GM12878 (cell line): ENCODE data around the gene RAB44.

Source experiments
- CTCF ChIP-seq, 3 experiments: IDR thresholded peaks in 2 of 3; conservative IDR thresholded peaks in 1 of 3; 2 replicates each; pipeline ENCODE4 v1.5.1; 2011; ENCODE audit warnings: low read depth in 3 of 3, low read length in 3 of 3, mild to moderate bottlenecking in 3 of 3, control low read depth in 2 of 3, moderate library complexity in 2 of 3, inconsistent platforms in 1 of 3, mixed read lengths in 1 of 3; ENCODE audit not compliant: control insufficient read depth in 2 of 3, insufficient read depth in 1 of 3; ENCODE audit errors: extremely low read depth in 1 of 3
- EED ChIP-seq: sonication (generic); IDR thresholded peaks from 2 replicates; pipeline ENCODE4 v1.6.1; 2016; ENCODE audit warnings: antibody characterized with exemption, low read depth
- EP300 ChIP-seq, 2 experiments: fragments of 150-350 bp in 1 of 2; IDR thresholded peaks; 2 replicates each; pipeline ENCODE4 v1.6.1; 2011 to 2012; ENCODE audit warnings: low read depth in 2 of 2, low read length in 2 of 2, borderline replicate concordance in 1 of 2, improper control_type of control experiment in 1 of 2, inconsistent platforms in 1 of 2; ENCODE audit not compliant: control insufficient read depth in 1 of 2
- EZH2 ChIP-seq: IDR thresholded peaks from 2 replicates; pipeline ENCODE4 v1.6.1; 2012; ENCODE audit warnings: low read depth, mild to moderate bottlenecking, control low read depth, inconsistent platforms, low read length, borderline replicate concordance; ENCODE audit not compliant: control insufficient read depth
- FOS ChIP-seq: IDR thresholded peaks from 3 replicates; pipeline ENCODE4 v1.6.1; 2011; ENCODE audit warnings: borderline replicate concordance; ENCODE audit not compliant: insufficient read length; ENCODE audit errors: extremely low read depth
- GABPA ChIP-seq: IDR thresholded peaks from 2 replicates; pipeline ENCODE4 v1.6.1; 2014; ENCODE audit warnings: antibody characterized with exemption, low read depth, mild to moderate bottlenecking, inconsistent platforms
- HDAC6 ChIP-seq: fragments of 200-600 bp; sonication (generic); IDR thresholded peaks from one replicate; pipeline ENCODE4 v1.8.0; 2017; ENCODE audit warnings: antibody characterized with exemption; ENCODE audit not compliant: unreplicated experiment
- POLR2A ChIP-seq: IDR thresholded peaks from 2 replicates; pipeline ENCODE4 v1.6.1; 2011; ENCODE audit warnings: low read depth, mild to moderate bottlenecking, low read length
- POLR2AphosphoS5 ChIP-seq: IDR thresholded peaks from 2 replicates; pipeline ENCODE4 v1.6.1; 2011; ENCODE audit warnings: mild to moderate bottlenecking, low read length, inconsistent platforms
- TBL1XR1 ChIP-seq: IDR thresholded peaks from 2 replicates; pipeline ENCODE4 v1.6.1; 2012; ENCODE audit warnings: low read depth, low read length, improper control_type of control experiment
- ZNF687 ChIP-seq: fragments of 450-650 bp; IDR thresholded peaks from 2 replicates; pipeline ENCODE4 v1.6.1; 2017; ENCODE audit warnings: mild to moderate bottlenecking, moderate library complexity
- ZZZ3 ChIP-seq: IDR thresholded peaks from 2 replicates; pipeline ENCODE4 v1.6.1; 2011; ENCODE audit warnings: low read depth; ENCODE audit not compliant: control insufficient read depth, insufficient read length

- TF ChIP-seq EZH2 (no peak), HDAC6 (no peak), EP300 (IDR thresholded peaks at IDR 0.05; ENCODE audit: borderline replicate concordance in 1 of 2, control insufficient read depth in 1 of 2, low read depth in 2 of 2, low read length in 2 of 2) (no peak), EED (no peak), GABPA (no peak), POLR2AphosphoS5 (no peak), CTCF (IDR thresholded peaks at IDR 0.05 in 2 of 3, conservative IDR thresholded peaks at IDR 0.05 in 1 of 3; ENCODE audit: control insufficient read depth in 2 of 3, extremely low read depth in 1 of 3, insufficient read depth in 1 of 3, low read depth in 3 of 3, low read length in 3 of 3) (no peak), POLR2A (no peak), ZZZ3 (no peak), TBL1XR1 (no peak), FOS (no peak), ZNF687 (no peak)
Measured at GRCh38 chr6:36776167-36776566, 78.5 kb downstream of the RAB44 start.
